Activated naive CD8-positive, alpha-beta T cell treated with anti-CD3 and anti-CD28 coated beads for 36 hours (primary cell): ENCODE measurements around the gene OTX1. TPM values are rescaled to one million over a fixed set of nuclear protein-coding genes. Genes with fewer than 3 reads are reported as not detected.
A peak's percentile ranks its signal among the peaks of the same experiment; 100 is the strongest.
"Not testable (repeated sequence)": the region's sequence is repeated elsewhere in the genome, so short reads cannot be mapped to it uniquely, and the experiment has no call there.

ENCODE experiments used
- DNase-seq: peaks from one replicate; pipeline ENCODE4 v3.0.0; 2021
- H3K27ac Mint-ChIP-seq: one replicate; pipeline ENCODE4 v1.8.0; 2022; ENCODE audit warnings: mild to moderate bottlenecking, moderate library complexity, mixed read lengths
- H3K27me3 Mint-ChIP-seq: one replicate; pipeline ENCODE4 v1.8.0; 2022; ENCODE audit warnings: mild to moderate bottlenecking, mixed read lengths
- H3K36me3 Mint-ChIP-seq: one replicate; pipeline ENCODE4 v1.8.0; 2021; ENCODE audit warnings: mild to moderate bottlenecking, mixed read lengths
- H3K4me1 Mint-ChIP-seq: one replicate; pipeline ENCODE4 v1.8.0; 2021; ENCODE audit warnings: mixed read lengths
- H3K4me3 Mint-ChIP-seq: one replicate; pipeline ENCODE4 v1.8.0; 2022; ENCODE audit warnings: mild to moderate bottlenecking, moderate library complexity, mixed read lengths
- H3K9me3 Mint-ChIP-seq: one replicate; pipeline ENCODE4 v1.8.0; 2022; ENCODE audit warnings: mixed read lengths
- total RNA-seq, 2 experiments: library from RNA; stranded (reverse); gene quantifications; one replicate each; pipeline ENCODE4 v1.2.3, GENCODE V29; 2021

OTX1 gene
- not detected for total RNA-seq

- Mint-ChIP-seq H3K4me1 (peaks cover 60% of the 10 kb centered on the region), H3K27ac (no peak within 1 kb of the TSS), H3K36me3 (peaks cover 11% of the 10 kb centered on the region), H3K4me3 (peak within 1 kb of the TSS; percentile 80), H3K9me3 (no peaks in the 10 kb centered on the region), H3K27me3 (peaks cover 92% of the 10 kb centered on the region)
- DNase-seq = peak; percentile 81
Measured at GRCh38 chr2:63050334-63051041, at the start of gene OTX1. Gene OTX1 (plus strand): TSS chr2:63050830. CDS start chr2:63052991, 2,161 bp downstream.

GRCh38 chr2:63001576-63001975, 49.1 kb upstream of the OTX1 start:
- Mint-ChIP-seq H3K27ac (no peak overlapping the region), H3K9me3 (no peaks in the 10 kb centered on the region)

GRCh38 chr2:63003351-63003750, 47.3 kb upstream of the OTX1 start:
- DNase-seq = no peak
- H3K27me3 Mint-ChIP-seq = no peaks in the 10 kb centered on the region
- no peak overlapping the region for H3K27ac Mint-ChIP-seq
- H3K9me3 Mint-ChIP-seq = no peaks in the 10 kb centered on the region
- H3K4me1 Mint-ChIP-seq = no peaks in the 10 kb centered on the region
- H3K36me3 Mint-ChIP-seq = peaks cover 8% of the 10 kb centered on the region
- no peak overlapping the region for H3K4me3 Mint-ChIP-seq

More at GRCh38 chr2:63001576-63001975, 49.1 kb upstream of the OTX1 start:
- no peak for DNase-seq
- Mint-ChIP-seq H3K4me3 (no peak overlapping the region), H3K27me3 (no peaks in the 10 kb centered on the region), H3K36me3 (peaks cover 14% of the 10 kb centered on the region), H3K4me1 (no peaks in the 10 kb centered on the region)

GRCh38 chr2:63007813-63008458, 42.7 kb upstream of the OTX1 start:
- Mint-ChIP-seq H3K36me3 (peaks cover 7% of the 10 kb centered on the region), H3K4me3 (no peak overlapping the region), H3K4me1 (no peaks in the 10 kb centered on the region), H3K9me3 (no peaks in the 10 kb centered on the region), H3K27me3 (no peaks in the 10 kb centered on the region), H3K27ac (no peak overlapping the region)
- DNase-seq = no peak

- Mint-ChIP-seq H3K36me3 (peaks cover 13% of the 10 kb centered on the region), H3K9me3 (no peaks in the 10 kb centered on the region), H3K27me3 (no peaks in the 10 kb centered on the region), H3K4me3 (no peak overlapping the region), H3K27ac (no peak overlapping the region), H3K4me1 (no peaks in the 10 kb centered on the region)
- no peak for DNase-seq
Measured at GRCh38 chr2:63008838-63009237, 41.8 kb upstream of the OTX1 start.

GRCh38 chr2:63009490-63009889, 41.1 kb upstream of the OTX1 start:
- Mint-ChIP-seq H3K27ac (no peak overlapping the region), H3K4me3 (no peak overlapping the region), H3K9me3 (no peaks in the 10 kb centered on the region), H3K36me3 (peaks cover 9% of the 10 kb centered on the region), H3K27me3 (no peaks in the 10 kb centered on the region), H3K4me1 (no peaks in the 10 kb centered on the region)
- no peak for DNase-seq

GRCh38 chr2:63012541-63012940, 38.1 kb upstream of the OTX1 start:
- H3K27me3 Mint-ChIP-seq = no peaks in the 10 kb centered on the region
- H3K4me1 Mint-ChIP-seq = no peaks in the 10 kb centered on the region
- no peak overlapping the region for H3K4me3 Mint-ChIP-seq
- H3K9me3 Mint-ChIP-seq = no peaks in the 10 kb centered on the region
- peaks cover 9% of the 10 kb centered on the region for H3K36me3 Mint-ChIP-seq
- no peak overlapping the region for H3K27ac Mint-ChIP-seq
- no peak for DNase-seq

GRCh38 chr2:63013438-63013837, 37.2 kb upstream of the OTX1 start:
- peaks cover 9% of the 10 kb centered on the region for H3K36me3 Mint-ChIP-seq
- no peak overlapping the region for H3K27ac Mint-ChIP-seq
- no peaks in the 10 kb centered on the region for H3K4me1 Mint-ChIP-seq
- H3K9me3 Mint-ChIP-seq = no peaks in the 10 kb centered on the region
- no peak for DNase-seq
- H3K27me3 Mint-ChIP-seq = no peaks in the 10 kb centered on the region
- H3K4me3 Mint-ChIP-seq = no peak overlapping the region

GRCh38 chr2:63015389-63015788, 35.2 kb upstream of the OTX1 start:
- Mint-ChIP-seq H3K27ac (no peak overlapping the region), H3K4me3 (no peak overlapping the region), H3K27me3 (no peaks in the 10 kb centered on the region), H3K9me3 (no peaks in the 10 kb centered on the region), H3K4me1 (no peaks in the 10 kb centered on the region), H3K36me3 (peaks cover 9% of the 10 kb centered on the region)
- DNase-seq = no peak

GRCh38 chr2:63018439-63018838, 32.2 kb upstream of the OTX1 start:
- no peaks in the 10 kb centered on the region for H3K9me3 Mint-ChIP-seq
- H3K27ac Mint-ChIP-seq = no peak overlapping the region
- no peak overlapping the region for H3K4me3 Mint-ChIP-seq
- H3K4me1 Mint-ChIP-seq = no peaks in the 10 kb centered on the region
- H3K36me3 Mint-ChIP-seq = peaks cover 15% of the 10 kb centered on the region
- H3K27me3 Mint-ChIP-seq = no peaks in the 10 kb centered on the region
- no peak for DNase-seq

- not testable (repeated sequence) for DNase-seq, H3K4me1 Mint-ChIP-seq, H3K4me3 Mint-ChIP-seq, H3K27me3 Mint-ChIP-seq, H3K27ac Mint-ChIP-seq, H3K9me3 Mint-ChIP-seq
- peaks cover 16% of the 10 kb centered on the region for H3K36me3 Mint-ChIP-seq
Measured at GRCh38 chr2:63019686-63020085, 30.9 kb upstream of the OTX1 start.

- Mint-ChIP-seq H3K27ac (no peak overlapping the region), H3K9me3 (no peaks in the 10 kb centered on the region), H3K4me3 (no peak overlapping the region), H3K36me3 (peaks cover 16% of the 10 kb centered on the region), H3K27me3 (no peaks in the 10 kb centered on the region), H3K4me1 (no peaks in the 10 kb centered on the region)
- DNase-seq = no peak
Measured at GRCh38 chr2:63023444-63023843, 27.2 kb upstream of the OTX1 start.

GRCh38 chr2:63027220-63027619, 23.4 kb upstream of the OTX1 start:
- Mint-ChIP-seq H3K9me3 (no peaks in the 10 kb centered on the region), H3K36me3 (peaks cover 15% of the 10 kb centered on the region), H3K27me3 (peaks cover 3% of the 10 kb centered on the region), H3K4me1 (no peaks in the 10 kb centered on the region), H3K27ac (no peak overlapping the region), H3K4me3 (no peak overlapping the region)
- no peak for DNase-seq

- no peak overlapping the region for H3K27ac Mint-ChIP-seq
- no peaks in the 10 kb centered on the region for H3K9me3 Mint-ChIP-seq
- peaks cover 9% of the 10 kb centered on the region for H3K36me3 Mint-ChIP-seq
- H3K4me1 Mint-ChIP-seq = no peaks in the 10 kb centered on the region
- no peak for DNase-seq
- H3K4me3 Mint-ChIP-seq = no peak overlapping the region
- peaks cover 3% of the 10 kb centered on the region for H3K27me3 Mint-ChIP-seq
Measured at GRCh38 chr2:63029058-63029457, 21.6 kb upstream of the OTX1 start.

GRCh38 chr2:63034526-63034925, 16.1 kb upstream of the OTX1 start:
- peaks cover 1% of the 10 kb centered on the region for H3K36me3 Mint-ChIP-seq
- DNase-seq = no peak
- H3K27ac Mint-ChIP-seq = no peak overlapping the region
- no peaks in the 10 kb centered on the region for H3K4me1 Mint-ChIP-seq
- H3K27me3 Mint-ChIP-seq = peaks cover 3% of the 10 kb centered on the region
- H3K9me3 Mint-ChIP-seq = no peaks in the 10 kb centered on the region
- H3K4me3 Mint-ChIP-seq = no peak overlapping the region

- Mint-ChIP-seq H3K4me3 (no peak overlapping the region), H3K27ac (no peak overlapping the region), H3K36me3 (peaks cover 1% of the 10 kb centered on the region), H3K4me1 (no peaks in the 10 kb centered on the region), H3K9me3 (no peaks in the 10 kb centered on the region), H3K27me3 (peaks cover 3% of the 10 kb centered on the region)
- no peak for DNase-seq
Measured at GRCh38 chr2:63035169-63035568, 15.5 kb upstream of the OTX1 start.
